Measurements from ENCODE around the gene SORL1. TPM values are rescaled to one million over a fixed set of nuclear protein-coding genes. Genes with fewer than 3 reads are reported as not detected.
A peak's percentile ranks its signal among the peaks of the same experiment; 100 is the strongest.

The SORL1 gene
- total RNA-seq, 2 donors from 2014 or later: 66.1 to 121 TPM

DNA sequence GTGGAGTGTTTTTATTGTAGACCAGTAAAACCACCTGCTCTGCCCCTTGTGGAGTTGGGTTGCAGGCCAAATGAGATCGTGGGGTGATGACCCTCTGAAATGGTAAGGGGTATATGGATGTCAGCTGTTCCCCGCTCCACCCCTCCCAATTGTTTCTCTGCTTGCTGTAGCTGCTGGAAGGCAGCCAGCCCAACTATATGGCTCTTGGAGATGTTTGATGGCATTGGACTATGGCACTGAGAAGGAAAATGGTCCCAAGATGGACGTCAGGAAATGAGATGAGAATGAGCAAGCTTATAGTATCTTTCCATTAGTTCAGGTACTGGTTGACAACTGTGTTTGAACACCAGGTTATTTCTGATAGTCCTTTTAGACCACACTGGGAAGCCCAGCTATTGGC lies 95.5 kb downstream of the SORL1 start:
- H3K9me3 ChIP-seq: no peaks in the 10 kb centered on the region
- no peaks in the 10 kb centered on the region for H3K36me3 ChIP-seq
- H3K4me1 ChIP-seq: no peaks in the 10 kb centered on the region
- H3K4me3 ChIP-seq: no peak overlapping the region
- H3K27ac ChIP-seq: no peak overlapping the region
- peak; percentile 20 for DNase-seq
- TF ChIP-seq, protein P1, sequence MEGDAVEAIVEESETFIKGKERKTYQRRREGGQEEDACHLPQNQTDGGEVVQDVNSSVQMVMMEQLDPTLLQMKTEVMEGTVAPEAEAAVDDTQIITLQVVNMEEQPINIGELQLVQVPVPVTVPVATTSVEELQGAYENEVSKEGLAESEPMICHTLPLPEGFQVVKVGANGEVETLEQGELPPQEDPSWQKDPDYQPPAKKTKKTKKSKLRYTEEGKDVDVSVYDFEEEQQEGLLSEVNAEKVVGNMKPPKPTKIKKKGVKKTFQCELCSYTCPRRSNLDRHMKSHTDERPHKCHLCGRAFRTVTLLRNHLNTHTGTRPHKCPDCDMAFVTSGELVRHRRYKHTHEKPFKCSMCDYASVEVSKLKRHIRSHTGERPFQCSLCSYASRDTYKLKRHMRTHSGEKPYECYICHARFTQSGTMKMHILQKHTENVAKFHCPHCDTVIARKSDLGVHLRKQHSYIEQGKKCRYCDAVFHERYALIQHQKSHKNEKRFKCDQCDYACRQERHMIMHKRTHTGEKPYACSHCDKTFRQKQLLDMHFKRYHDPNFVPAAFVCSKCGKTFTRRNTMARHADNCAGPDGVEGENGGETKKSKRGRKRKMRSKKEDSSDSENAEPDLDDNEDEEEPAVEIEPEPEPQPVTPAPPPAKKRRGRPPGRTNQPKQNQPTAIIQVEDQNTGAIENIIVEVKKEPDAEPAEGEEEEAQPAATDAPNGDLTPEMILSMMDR (IDR thresholded peaks at IDR 0.05): no peak
- no peak overlapping the region for H3K9ac ChIP-seq (ENCODE audit: low read depth in 2 of 2, low read length in 2 of 2)
- intact Hi-C loops (cut with DNase I): no loop called here
- H3K27me3 ChIP-seq: no peaks in the 10 kb centered on the region

DNA sequence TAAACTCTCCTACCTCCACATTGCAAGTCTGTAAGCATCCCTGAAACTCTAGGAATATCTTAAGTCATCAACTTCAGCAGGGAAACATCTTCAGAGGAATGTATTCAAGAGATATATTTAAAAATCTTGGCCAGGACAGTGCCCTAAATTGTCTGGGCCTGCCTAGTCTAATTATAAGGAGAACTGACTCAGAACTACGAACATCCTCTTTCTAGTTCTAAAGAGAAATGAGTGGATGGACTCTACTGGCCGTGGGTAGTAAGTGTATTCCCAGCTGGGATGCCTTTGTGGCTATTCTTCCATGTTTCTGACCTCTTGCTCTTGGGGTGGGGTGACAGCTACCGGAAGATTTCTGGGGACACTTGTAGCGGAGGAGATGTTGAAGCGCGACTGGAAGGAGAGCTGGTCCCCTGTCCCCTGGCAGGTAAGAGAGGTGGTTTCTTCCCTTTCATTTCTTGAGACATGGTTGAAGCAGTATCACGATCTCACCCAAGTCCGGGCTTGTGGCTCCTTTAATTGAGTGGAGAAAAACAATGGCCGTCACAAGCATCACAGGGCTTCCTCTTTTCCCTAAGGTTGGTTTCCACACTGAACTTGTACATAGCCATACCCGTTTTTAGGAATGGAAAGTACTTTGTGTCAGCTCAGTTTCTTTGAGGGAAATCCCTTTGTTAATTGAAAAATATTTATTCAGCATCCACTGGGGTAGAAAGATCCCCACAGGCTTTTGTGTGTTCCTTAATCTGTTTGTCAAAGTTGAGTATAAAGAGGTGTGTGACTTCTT lies 98.3 kb downstream of the SORL1 start:
- H3K36me3 ChIP-seq: no peaks in the 10 kb centered on the region
- no peaks in the 10 kb centered on the region for H3K9me3 ChIP-seq
- TF ChIP-seq, protein P1 (IDR thresholded peaks at IDR 0.05): no peak
- no peak for DNase-seq
- no peaks in the 10 kb centered on the region for H3K4me1 ChIP-seq
- no peak overlapping the region for H3K27ac ChIP-seq
- no peaks in the 10 kb centered on the region for H3K27me3 ChIP-seq
- intact Hi-C loops (cut with DNase I): no loop called here
- no peak overlapping the region for H3K4me3 ChIP-seq
- H3K9ac ChIP-seq (ENCODE audit: low read depth in 2 of 2, low read length in 2 of 2): no peak overlapping the region

DNA sequence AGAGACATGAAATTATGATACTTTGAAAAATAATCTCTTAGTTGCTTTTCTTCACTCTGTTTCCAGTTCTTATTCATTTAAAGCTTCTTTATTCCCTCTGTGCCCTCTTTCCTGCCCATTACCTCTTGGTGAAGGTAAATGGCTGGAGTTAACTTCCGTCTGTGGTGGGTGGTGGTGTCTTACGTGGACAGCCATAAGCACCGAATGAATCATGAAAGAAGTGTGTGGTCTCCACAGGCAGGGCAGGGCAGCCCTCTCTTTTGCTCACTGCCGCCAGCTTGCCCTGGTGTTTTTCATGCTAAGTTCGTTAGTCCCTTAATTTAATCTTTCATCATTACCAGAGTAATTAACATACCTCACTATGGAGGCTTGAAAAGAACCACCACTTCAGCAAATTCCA lies 99.3 kb downstream of the SORL1 start:
- Histone ChIP-seq H3K4me1 (no peaks in the 10 kb centered on the region), H3K27me3 (no peaks in the 10 kb centered on the region), H3K27ac (no peak overlapping the region), H3K36me3 (no peaks in the 10 kb centered on the region), H3K9ac (ENCODE audit: low read depth in 2 of 2, low read length in 2 of 2) (no peak overlapping the region), H3K4me3 (no peak overlapping the region), H3K9me3 (no peaks in the 10 kb centered on the region)
- DNase-seq: no peak
- TF ChIP-seq, protein P1 (IDR thresholded peaks at IDR 0.05): no peak
- intact Hi-C loops (cut with DNase I): no loop called here

DNA sequence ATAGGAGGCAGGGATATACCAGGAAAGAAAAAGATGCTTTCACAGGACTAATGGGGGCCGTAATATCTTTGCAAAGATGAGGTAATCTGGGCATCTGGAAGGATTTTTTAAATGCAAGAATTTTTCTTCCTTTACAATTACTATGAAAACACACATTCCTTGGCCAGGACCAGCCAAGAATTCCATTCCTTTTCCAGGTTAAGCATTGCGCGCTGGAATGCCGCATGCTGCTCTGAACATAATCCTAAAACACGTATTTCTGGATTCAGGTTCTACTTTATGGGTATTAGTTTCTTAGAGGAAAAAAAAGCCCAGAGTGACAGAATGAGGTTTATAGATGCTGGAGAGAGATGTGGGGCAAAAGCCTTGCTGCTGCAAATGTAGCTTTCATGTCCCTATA lies 100.0 kb downstream of the SORL1 start:
- Histone ChIP-seq H3K4me3 (no peak overlapping the region), H3K36me3 (no peaks in the 10 kb centered on the region), H3K9ac (ENCODE audit: low read depth in 2 of 2, low read length in 2 of 2) (no peak overlapping the region), H3K27ac (no peak overlapping the region), H3K27me3 (no peaks in the 10 kb centered on the region), H3K9me3 (no peaks in the 10 kb centered on the region), H3K4me1 (no peaks in the 10 kb centered on the region)
- TF ChIP-seq, protein P1 (IDR thresholded peaks at IDR 0.05): no peak
- DNase-seq: no peak
- intact Hi-C loops (cut with DNase I): no loop called here

DNA sequence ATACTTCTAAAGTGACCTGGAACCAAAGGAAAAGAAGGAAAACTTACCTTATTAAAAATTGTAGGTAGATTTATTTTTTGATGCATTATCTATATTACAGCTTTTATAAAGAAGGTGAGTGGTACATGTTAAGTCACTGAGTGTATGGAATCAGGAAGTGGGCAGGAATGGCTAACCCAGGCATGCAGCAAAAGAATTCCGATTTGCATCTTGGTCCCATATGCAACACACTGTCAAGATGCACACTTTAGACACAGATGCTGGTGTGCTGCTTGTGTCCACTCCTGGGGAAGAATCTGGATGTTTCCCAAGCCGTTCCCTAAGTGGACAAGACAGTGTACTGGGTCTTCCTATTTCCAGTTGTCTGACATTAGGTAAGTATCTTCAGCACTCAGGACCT lies 100.5 kb downstream of the SORL1 start:
- H3K27ac ChIP-seq: no peak overlapping the region
- no peaks in the 10 kb centered on the region for H3K27me3 ChIP-seq
- no peaks in the 10 kb centered on the region for H3K4me1 ChIP-seq
- H3K4me3 ChIP-seq: no peak overlapping the region
- DNase-seq: no peak
- no peaks in the 10 kb centered on the region for H3K9me3 ChIP-seq
- H3K9ac ChIP-seq (ENCODE audit: low read depth in 2 of 2, low read length in 2 of 2): no peak overlapping the region
- intact Hi-C loops (cut with DNase I): no loop called here
- TF ChIP-seq, protein P1 (IDR thresholded peaks at IDR 0.05): no peak
- no peaks in the 10 kb centered on the region for H3K36me3 ChIP-seq

All from colonic mucosa (tissue), 4 donors.